ENCODE results near the gene SHD. TPM values are rescaled to one million over a fixed set of nuclear protein-coding genes. Genes with fewer than 3 reads are reported as not detected.
A peak's percentile ranks its signal among the peaks of the same experiment; 100 is the strongest.

Gene SHD
- total RNA-seq, 2 donors from 2014 or later, result 2.8 to 6.6 TPM

DNA sequence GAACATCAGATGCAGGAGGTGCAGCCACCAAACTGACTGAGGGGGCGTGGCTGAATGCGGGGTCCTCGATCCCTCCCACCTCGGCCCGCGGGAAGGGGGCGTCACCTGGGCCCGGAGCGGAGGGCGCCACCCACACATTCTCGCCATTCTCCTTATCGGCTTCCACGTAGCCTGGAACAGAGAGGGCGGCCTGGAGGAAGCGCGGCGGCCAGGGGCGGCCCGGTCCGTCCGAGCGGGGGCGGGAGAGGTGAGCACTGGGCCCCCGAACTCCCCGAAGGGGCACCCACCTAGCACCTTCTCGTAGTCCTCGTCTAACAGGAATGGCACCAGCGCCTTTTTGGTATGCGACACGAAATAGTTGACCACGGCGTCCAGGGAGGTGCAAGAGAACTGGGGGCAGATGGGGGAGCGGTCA, 47.8 kb downstream of the SHD start:
- H3K27me3 ChIP-seq (ENCODE audit: control insufficient read depth, insufficient read depth, low read length, poor library complexity, severe bottlenecking), result peaks cover 17% of the 10 kb centered on the region

GRCh38 chr19:4327252-4327876, 48.3 kb downstream of the SHD start:
- peak; percentile 97 for DNase-seq
- peaks cover 5% of the 10 kb centered on the region for H3K4me1 Mint-ChIP-seq
- H3K4me3 Mint-ChIP-seq, result peak overlapping the region; percentile 67
- no peaks in the 10 kb centered on the region for H3K36me3 ChIP-seq (ENCODE audit: control insufficient read depth, insufficient read depth, low read length)
- H3K4me3 ChIP-seq (ENCODE audit: low read length), result peak overlapping the region; percentile 60
- no peak for TF ChIP-seq CTCF (conservative IDR thresholded peaks at IDR 0.05)
- H3K36me3 Mint-ChIP-seq (ENCODE audit: low read depth), result peaks cover 12% of the 10 kb centered on the region
- no peak overlapping the region for H3K9ac ChIP-seq (ENCODE audit: extremely low read depth, low read length, poor library complexity, severe bottlenecking)
- peak overlapping the region; percentile 86 for H3K27ac Mint-ChIP-seq
- H3K27me3 Mint-ChIP-seq (ENCODE audit: insufficient read depth), result peaks cover 7% of the 10 kb centered on the region
- 15 to 19% methylated on average over 12 to 30 of the region's 30 CpGs for WGBS, 2 experiments (ENCODE audit: insufficient coverage in 1 of 2, insufficient read length in 1 of 2)
- no peak overlapping the region for H3K27ac ChIP-seq (ENCODE audit: low read depth, low read length)
- no peaks in the 10 kb centered on the region for H3K4me1 ChIP-seq (ENCODE audit: control insufficient read depth, insufficient read depth, low read length)
- H3K9me3 ChIP-seq (ENCODE audit: control insufficient read depth, low read length), result no peaks in the 10 kb centered on the region
- peaks cover 17% of the 10 kb centered on the region for H3K27me3 ChIP-seq (ENCODE audit: control insufficient read depth, insufficient read depth, low read length, poor library complexity, severe bottlenecking)
- peaks cover 2% of the 10 kb centered on the region for H3K9me3 Mint-ChIP-seq

More for the DNA sequence above, 47.8 kb downstream of the SHD start:
- TF ChIP-seq CTCF (conservative IDR thresholded peaks at IDR 0.05), result no peak
- H3K9me3 Mint-ChIP-seq, result peaks cover 2% of the 10 kb centered on the region
- DNase-seq, result peak; percentile 90
- 8 to 12% methylated on average over 20 to 33 of the region's 33 CpGs for WGBS, 2 experiments (ENCODE audit: insufficient coverage in 1 of 2, insufficient read length in 1 of 2)
- peaks cover 5% of the 10 kb centered on the region for H3K4me1 Mint-ChIP-seq
- no peak overlapping the region for H3K27ac ChIP-seq (ENCODE audit: low read depth, low read length)
- no peak overlapping the region for H3K9ac ChIP-seq (ENCODE audit: extremely low read depth, low read length, poor library complexity, severe bottlenecking)
- peaks cover 7% of the 10 kb centered on the region for H3K27me3 Mint-ChIP-seq (ENCODE audit: insufficient read depth)
- peak overlapping the region; percentile 67 for H3K4me3 Mint-ChIP-seq
- H3K9me3 ChIP-seq (ENCODE audit: control insufficient read depth, low read length), result no peaks in the 10 kb centered on the region
- no peak overlapping the region for H3K4me3 ChIP-seq (ENCODE audit: low read length)
- no peak overlapping the region for H3K27ac Mint-ChIP-seq
- no peaks in the 10 kb centered on the region for H3K4me1 ChIP-seq (ENCODE audit: control insufficient read depth, insufficient read depth, low read length)
- H3K36me3 ChIP-seq (ENCODE audit: control insufficient read depth, insufficient read depth, low read length), result no peaks in the 10 kb centered on the region
- peaks cover 11% of the 10 kb centered on the region for H3K36me3 Mint-ChIP-seq (ENCODE audit: low read depth)

- Mint-ChIP-seq H3K4me1 (peaks cover 5% of the 10 kb centered on the region), H3K9me3 (peaks cover 2% of the 10 kb centered on the region), H3K27me3 (ENCODE audit: insufficient read depth) (peaks cover 7% of the 10 kb centered on the region), H3K4me3 (peak overlapping the region; percentile 67), H3K27ac (peak overlapping the region; percentile 86), H3K36me3 (ENCODE audit: low read depth) (peaks cover 12% of the 10 kb centered on the region)
- no peaks in the 10 kb centered on the region for H3K36me3 ChIP-seq (ENCODE audit: control insufficient read depth, insufficient read depth, low read length)
- no peak for DNase-seq
- H3K9ac ChIP-seq (ENCODE audit: extremely low read depth, low read length, poor library complexity, severe bottlenecking), result no peak overlapping the region
- no peak for TF ChIP-seq CTCF (conservative IDR thresholded peaks at IDR 0.05)
- H3K27me3 ChIP-seq (ENCODE audit: control insufficient read depth, insufficient read depth, low read length, poor library complexity, severe bottlenecking), result peaks cover 17% of the 10 kb centered on the region
- 21 to 22% methylated on average over 8 to 13 of the region's 13 CpGs for WGBS, 2 experiments (ENCODE audit: insufficient coverage in 1 of 2, insufficient read length in 1 of 2)
- peak overlapping the region; percentile 60 for H3K4me3 ChIP-seq (ENCODE audit: low read length)
- H3K4me1 ChIP-seq (ENCODE audit: control insufficient read depth, insufficient read depth, low read length), result no peaks in the 10 kb centered on the region
- H3K27ac ChIP-seq (ENCODE audit: low read depth, low read length), result no peak overlapping the region
- no peaks in the 10 kb centered on the region for H3K9me3 ChIP-seq (ENCODE audit: control insufficient read depth, low read length)
Measured at GRCh38 chr19:4327877-4328242, 48.8 kb downstream of the SHD start.

Data from endodermal cell (in vitro differentiated cells).